ENCODE data around the gene UBR2.
"Not testable (repeated sequence)": the region's sequence is repeated elsewhere in the genome, so short reads cannot be mapped to it uniquely, and the experiment has no call there.

Gene UBR2

GRCh38 chr6:42555477-42556457 is 8.1 kb upstream of the UBR2 start:
- DNase-seq, result no peak

- no peak for DNase-seq
Measured at GRCh38 chr6:42556462-42556861, 7.4 kb upstream of the UBR2 start.

GRCh38 chr6:42559276-42559675 is 4.6 kb upstream of the UBR2 start:
- DNase-seq, result not testable (repeated sequence)

GRCh38 chr6:42561986-42562385 is 1.8 kb upstream of the UBR2 start:
- no peak for DNase-seq

- DNase-seq, result no peak
Measured at GRCh38 chr6:42562788-42563405, 932 bp upstream of the UBR2 start.

GRCh38 chr6:42564506-42564825 is 637 bp downstream of the UBR2 start:
- DNase-seq, result no peak

GRCh38 chr6:42565823-42566613 is 2.2 kb downstream of the UBR2 start:
- no peak for DNase-seq

GRCh38 chr6:42566614-42567208 is 2.9 kb downstream of the UBR2 start:
- no peak for DNase-seq

- DNase-seq, result not testable (repeated sequence)
Measured at GRCh38 chr6:42567237-42567636, 3.4 kb downstream of the UBR2 start.

GRCh38 chr6:42569102-42570028 is 5.5 kb downstream of the UBR2 start:
- DNase-seq, result no peak

GRCh38 chr6:42571611-42572342 is 7.9 kb downstream of the UBR2 start:
- DNase-seq, result no peak

- no peak for DNase-seq
Measured at GRCh38 chr6:42572523-42572922, 8.7 kb downstream of the UBR2 start.

- not testable (repeated sequence) for DNase-seq
Measured at GRCh38 chr6:42576538-42576937, 12.7 kb downstream of the UBR2 start.

- DNase-seq, result no peak
Measured at GRCh38 chr6:42598300-42598699, 34.5 kb downstream of the UBR2 start.

- no peak for DNase-seq
Measured at GRCh38 chr6:42599558-42599957, 35.7 kb downstream of the UBR2 start.

GRCh38 chr6:42604150-42604549 is 40.3 kb downstream of the UBR2 start:
- no peak for DNase-seq

GRCh38 chr6:42604699-42605098 is 40.9 kb downstream of the UBR2 start:
- not testable (repeated sequence) for DNase-seq

- DNase-seq, result no peak
Measured at GRCh38 chr6:42610416-42610815, 46.6 kb downstream of the UBR2 start.

- DNase-seq, result no peak
Measured at GRCh38 chr6:42615518-42615917, 51.7 kb downstream of the UBR2 start.

- DNase-seq, result no peak
Measured at GRCh38 chr6:42616716-42617115, 52.9 kb downstream of the UBR2 start.

- no peak for DNase-seq
Measured at GRCh38 chr6:42618105-42618504, 54.3 kb downstream of the UBR2 start.
